HUES48 (cell line): Measurements from ENCODE around the gene EDARADD.
A peak's percentile ranks its signal among the peaks of the same experiment; 100 is the strongest.
"Not testable (repeated sequence)": the region's sequence is repeated elsewhere in the genome, so short reads cannot be mapped to it uniquely, and the experiment has no call there.

ENCODE experiments used
- H3K27ac ChIP-seq: one replicate; pipeline ENCODE4 v1.7.0; 2013; ENCODE audit warnings: low read depth, low read length, inconsistent platforms
- H3K27me3 ChIP-seq: 2 replicates; pipeline ENCODE4 v1.6.1; 2013; ENCODE audit warnings: mild to moderate bottlenecking, low read length; ENCODE audit not compliant: control insufficient read depth, insufficient read depth
- H3K36me3 ChIP-seq: 2 replicates; pipeline ENCODE4 v1.6.1; 2013; ENCODE audit warnings: low read length; ENCODE audit not compliant: control insufficient read depth, insufficient read depth
- H3K4me1 ChIP-seq: 2 replicates; pipeline ENCODE4 v1.6.1; 2013; ENCODE audit warnings: mild to moderate bottlenecking, low read length; ENCODE audit not compliant: control insufficient read depth, insufficient read depth
- H3K4me3 ChIP-seq: 2 replicates; pipeline ENCODE4 v1.5.1; 2013; ENCODE audit warnings: mild to moderate bottlenecking, low read depth, low read length
- H3K9ac ChIP-seq: 2 replicates; pipeline ENCODE4 v1.6.1; 2013; ENCODE audit warnings: mild to moderate bottlenecking, low read depth, low read length, moderate library complexity
- H3K9me3 ChIP-seq: 2 replicates; pipeline ENCODE4 v1.6.1; 2013; ENCODE audit warnings: low read length; ENCODE audit not compliant: control insufficient read depth, insufficient read depth

Gene EDARADD

DNA sequence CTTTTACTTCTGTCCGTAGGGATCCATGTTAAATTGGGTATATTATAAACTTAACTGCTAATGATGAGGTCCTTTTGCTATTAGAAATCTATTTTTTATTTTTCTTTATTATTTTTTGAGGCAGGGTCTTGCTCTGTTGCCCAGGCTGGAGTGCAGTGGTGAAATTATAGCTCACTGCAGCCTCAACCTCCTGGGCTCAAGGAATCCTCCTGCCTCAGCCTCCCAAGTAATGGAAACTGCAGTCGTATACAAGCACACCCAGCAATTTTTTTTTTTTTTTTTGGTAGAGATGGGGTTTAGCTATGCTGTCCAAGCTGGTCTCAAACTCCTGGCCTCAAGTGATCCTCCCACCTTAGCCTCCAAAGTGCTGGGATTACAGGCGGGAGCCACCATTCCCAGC is 95.1 kb downstream of the EDARADD start:
- not testable (repeated sequence) for H3K36me3 ChIP-seq, H3K27me3 ChIP-seq, H3K9me3 ChIP-seq, H3K9ac ChIP-seq, H3K4me1 ChIP-seq, H3K4me3 ChIP-seq, H3K27ac ChIP-seq

GRCh38 chr1:236489710-236490377 is 95.8 kb downstream of the EDARADD start:
- Histone ChIP-seq H3K36me3 (no peaks in the 10 kb centered on the region), H3K9ac (no peak overlapping the region), H3K27me3 (no peaks in the 10 kb centered on the region), H3K27ac (no peak overlapping the region), H3K4me1 (peaks cover 6% of the 10 kb centered on the region; the same call in 1 of the 2 replicates), H3K9me3 (no peaks in the 10 kb centered on the region), H3K4me3 (no peak overlapping the region)

DNA sequence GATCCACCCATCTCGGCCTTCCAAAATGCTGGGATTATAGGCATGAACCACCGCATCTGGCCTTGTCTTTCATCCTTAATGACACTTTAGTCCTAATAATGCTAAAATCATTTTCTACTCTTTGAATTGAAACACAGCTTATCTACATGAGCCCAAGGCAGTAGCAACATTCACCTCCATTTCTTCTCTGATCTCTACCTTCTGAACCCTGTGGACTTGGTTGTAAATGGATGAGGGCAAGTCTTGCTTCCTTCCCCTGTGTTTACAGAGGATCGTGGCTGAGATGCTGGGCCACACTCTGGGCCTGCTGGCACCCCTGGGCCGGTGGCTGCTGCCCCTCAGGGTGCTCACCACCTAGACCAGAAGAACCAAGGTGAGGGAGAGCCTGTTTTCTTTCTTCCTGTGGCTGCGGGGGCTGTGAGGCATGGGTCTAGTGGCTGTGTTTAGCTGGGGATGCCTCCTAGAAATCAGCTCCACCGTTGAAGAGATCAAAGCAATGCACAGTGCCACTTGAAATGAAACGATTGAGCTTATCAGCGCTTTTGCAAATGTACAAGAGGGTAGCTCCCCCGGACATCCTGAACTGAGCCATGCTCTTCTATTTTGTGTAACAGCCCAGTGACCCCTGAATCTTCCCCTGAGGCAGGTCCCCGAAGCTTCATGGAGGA is 97.5 kb downstream of the EDARADD start:
- Histone ChIP-seq H3K4me1 (peaks cover 9% of the 10 kb centered on the region), H3K9me3 (no peaks in the 10 kb centered on the region), H3K4me3 (no peak overlapping the region), H3K27me3 (no peaks in the 10 kb centered on the region), H3K36me3 (no peaks in the 10 kb centered on the region), H3K27ac (no peak overlapping the region), H3K9ac (no peak overlapping the region)

DNA sequence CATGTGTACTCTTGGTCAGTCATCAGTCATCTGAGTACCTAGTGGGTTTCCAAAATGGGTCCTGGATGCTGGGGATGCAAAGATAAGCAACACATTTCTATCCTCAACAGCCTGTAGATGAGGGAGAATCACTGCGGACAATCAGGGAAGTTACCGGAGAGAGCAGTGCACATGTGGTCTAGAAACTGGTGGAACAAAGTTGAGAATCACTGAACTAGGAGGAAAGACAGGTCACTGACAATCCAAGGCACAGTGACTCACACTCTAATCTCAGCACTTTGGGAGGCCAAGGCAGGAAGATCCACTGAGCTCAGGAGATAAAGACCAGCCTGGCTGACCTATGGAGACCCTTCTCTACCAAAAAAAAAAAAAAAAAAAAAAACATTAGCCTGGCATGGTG is 98.3 kb downstream of the EDARADD start:
- Histone ChIP-seq H3K4me1 (peaks cover 6% of the 10 kb centered on the region), H3K9me3 (no peaks in the 10 kb centered on the region), H3K27me3 (no peaks in the 10 kb centered on the region), H3K27ac (no peak overlapping the region), H3K36me3 (no peaks in the 10 kb centered on the region), H3K9ac (no peak overlapping the region), H3K4me3 (no peak overlapping the region)

- no peaks in the 10 kb centered on the region for H3K36me3 ChIP-seq
- H3K27ac ChIP-seq: no peak overlapping the region
- H3K9ac ChIP-seq: no peak overlapping the region
- no peaks in the 10 kb centered on the region for H3K9me3 ChIP-seq
- no peaks in the 10 kb centered on the region for H3K27me3 ChIP-seq
- H3K4me3 ChIP-seq: no peak overlapping the region
- H3K4me1 ChIP-seq: peaks cover 6% of the 10 kb centered on the region
These were observed 100.0 kb downstream of the EDARADD start for GRCh38 chr1:236494082-236494481.

GRCh38 chr1:236494586-236495466 is 100.7 kb downstream of the EDARADD start:
- no peak overlapping the region for H3K9ac ChIP-seq
- H3K27me3 ChIP-seq: no peaks in the 10 kb centered on the region
- H3K9me3 ChIP-seq: no peaks in the 10 kb centered on the region
- H3K36me3 ChIP-seq: no peaks in the 10 kb centered on the region
- H3K4me1 ChIP-seq: peaks cover 6% of the 10 kb centered on the region
- no peak overlapping the region for H3K4me3 ChIP-seq
- no peak overlapping the region for H3K27ac ChIP-seq

DNA sequence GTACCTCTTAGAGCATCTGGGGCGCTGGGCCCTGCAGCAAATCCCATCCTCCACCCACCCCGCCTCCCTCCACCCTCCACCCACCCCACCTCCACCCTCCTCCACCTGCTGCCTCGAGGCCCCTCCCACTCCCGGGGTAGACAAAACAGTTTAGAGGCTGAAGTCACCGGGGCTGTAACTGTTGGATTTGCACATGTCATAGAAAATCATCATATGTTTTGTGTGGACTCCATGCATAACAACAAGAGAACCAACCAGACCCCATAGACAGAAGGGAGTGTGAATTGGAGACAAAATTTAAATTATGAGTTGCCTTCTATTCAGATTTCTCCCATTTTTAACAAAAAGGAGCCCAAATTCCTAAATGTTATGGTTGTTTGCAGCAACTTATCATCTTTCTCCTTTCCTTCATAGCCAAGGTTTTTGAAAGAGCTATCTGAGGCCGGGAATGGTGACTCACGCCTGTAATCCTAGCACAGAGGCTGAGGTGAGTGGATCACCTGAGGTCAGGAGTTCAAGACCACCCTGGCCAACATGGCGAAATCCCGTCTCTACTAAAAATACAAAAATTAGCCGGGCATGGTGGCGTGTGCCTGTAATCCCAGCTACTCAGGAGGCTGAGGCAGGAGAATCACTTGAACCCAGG is 101.5 kb downstream of the EDARADD start:
- no peaks in the 10 kb centered on the region for H3K36me3 ChIP-seq
- H3K9me3 ChIP-seq: no peaks in the 10 kb centered on the region
- H3K27ac ChIP-seq: no peak overlapping the region
- no peak overlapping the region for H3K9ac ChIP-seq
- peaks cover 6% of the 10 kb centered on the region for H3K4me1 ChIP-seq
- H3K27me3 ChIP-seq: no peaks in the 10 kb centered on the region
- no peak overlapping the region for H3K4me3 ChIP-seq

- Histone ChIP-seq H3K27me3 (no peaks in the 10 kb centered on the region), H3K4me3 (no peak overlapping the region), H3K27ac (no peak overlapping the region), H3K9ac (no peak overlapping the region), H3K4me1 (peaks cover 10% of the 10 kb centered on the region), H3K36me3 (no peaks in the 10 kb centered on the region), H3K9me3 (no peaks in the 10 kb centered on the region)
These were observed 103.8 kb downstream of the EDARADD start for GRCh38 chr1:236497908-236498307.

- Histone ChIP-seq H3K36me3 (no peaks in the 10 kb centered on the region), H3K9ac (no peak overlapping the region), H3K4me1 (0 out of 2 replicates have a peak, but pooled peaks cover 4% of the 10 kb centered on the region), H3K9me3 (no peaks in the 10 kb centered on the region), H3K27ac (no peak overlapping the region), H3K27me3 (no peaks in the 10 kb centered on the region), H3K4me3 (no peak overlapping the region)
These were observed 107.0 kb downstream of the EDARADD start for GRCh38 chr1:236501093-236501492.

DNA sequence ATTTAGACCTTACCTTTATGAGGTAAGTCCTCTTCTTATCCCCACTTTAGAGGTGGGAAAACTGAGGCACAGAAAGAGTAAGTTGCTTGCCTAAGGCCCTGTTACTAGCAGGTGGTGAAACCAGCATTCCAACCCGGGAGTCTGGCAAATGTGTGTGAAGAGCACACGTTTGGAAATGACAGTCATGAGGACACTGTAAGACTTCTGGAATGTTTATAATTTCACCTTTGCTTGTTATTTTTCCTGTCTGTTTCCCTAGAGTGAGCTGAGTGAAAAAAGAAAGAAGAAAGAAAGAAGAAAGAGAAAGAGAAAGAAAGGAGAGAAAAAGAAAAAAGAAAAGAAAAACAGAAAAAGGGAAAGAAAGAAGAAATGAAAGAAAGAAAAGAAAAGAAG is 108.5 kb downstream of the EDARADD start:
- no peak overlapping the region for H3K9ac ChIP-seq
- H3K27ac ChIP-seq: peak overlapping the region; percentile 95
- no peaks in the 10 kb centered on the region for H3K27me3 ChIP-seq
- 0 out of 2 replicates have a peak, but pooled peaks cover 4% of the 10 kb centered on the region for H3K4me1 ChIP-seq
- H3K9me3 ChIP-seq: no peaks in the 10 kb centered on the region
- H3K4me3 ChIP-seq: no peak overlapping the region
- no peaks in the 10 kb centered on the region for H3K36me3 ChIP-seq
